H9 (cell line): Measurements from ENCODE around the gene FAR1. TPM values are rescaled to one million over a fixed set of nuclear protein-coding genes. Genes with fewer than 3 reads are reported as not detected.

Experiments used
- DNase-seq: peaks from one replicate; pipeline ENCODE4 v3.0.0-alpha.2; 2017
- H2AFZ ChIP-seq: one replicate; pipeline ENCODE4 v1.6.1; 2013; ENCODE audit warnings: mild to moderate bottlenecking, low read length, control low read depth, moderate library complexity
- H2AK5ac ChIP-seq: 2 replicates; pipeline ENCODE4 v1.6.1; 2013; ENCODE audit warnings: low read length, control low read depth, mixed read lengths; ENCODE audit not compliant: insufficient read length
- H2BK120ac ChIP-seq: one replicate; pipeline ENCODE4 v1.6.1; 2013; ENCODE audit warnings: low read depth, mild to moderate bottlenecking, low read length, control low read depth, inconsistent platforms; ENCODE audit not compliant: poor library complexity, severe bottlenecking
- H2BK12ac ChIP-seq: 2 replicates; pipeline ENCODE4 v1.6.1; 2013; ENCODE audit warnings: low read length, control low read depth, mixed read lengths, low read depth; ENCODE audit not compliant: insufficient read length
- H2BK15ac ChIP-seq: 2 replicates; pipeline ENCODE4 v1.6.1; 2013; ENCODE audit warnings: low read depth, low read length, control low read depth
- H2BK20ac ChIP-seq: one replicate; pipeline ENCODE4 v1.6.1; 2013; ENCODE audit warnings: low read depth, mild to moderate bottlenecking, low read length, control low read depth, inconsistent platforms; ENCODE audit not compliant: poor library complexity, severe bottlenecking
- H2BK5ac ChIP-seq: 2 replicates; pipeline ENCODE4 v1.6.1; 2013; ENCODE audit warnings: low read length, control low read depth, mixed read lengths; ENCODE audit not compliant: insufficient read length
- H3K14ac ChIP-seq: 2 replicates; pipeline ENCODE4 v1.6.1; 2013; ENCODE audit warnings: low read length, control low read depth; ENCODE audit not compliant: insufficient read depth
- H3K18ac ChIP-seq: 2 replicates; pipeline ENCODE4 v1.6.1; 2013; ENCODE audit warnings: low read depth, mild to moderate bottlenecking, mixed read lengths, low read length, control low read depth; ENCODE audit not compliant: insufficient read length
- H3K23ac ChIP-seq: 2 replicates; pipeline ENCODE4 v1.6.1; 2013; ENCODE audit warnings: low read length, control low read depth, mixed read lengths, low read depth; ENCODE audit not compliant: insufficient read length
- H3K23me2 ChIP-seq: 2 replicates; pipeline ENCODE4 v1.6.1; 2013; ENCODE audit warnings: low read depth, mild to moderate bottlenecking, mixed read lengths, low read length, control low read depth; ENCODE audit not compliant: insufficient read length, poor library complexity, severe bottlenecking
- H3K27ac ChIP-seq: 2 replicates; pipeline ENCODE4 v1.5.1; 2013; ENCODE audit warnings: low read length, control low read depth, mixed read lengths, low read depth; ENCODE audit not compliant: insufficient read length
- H3K27me3 ChIP-seq: 2 replicates; pipeline ENCODE4 v1.6.1; 2013; ENCODE audit warnings: low read length, control low read depth, inconsistent platforms; ENCODE audit not compliant: insufficient read depth
- H3K4ac ChIP-seq: 2 replicates; pipeline ENCODE4 v1.6.1; 2013; ENCODE audit warnings: low read depth, mild to moderate bottlenecking, control low read depth, inconsistent platforms, low read length, moderate library complexity
- H3K4me1 ChIP-seq: 2 replicates; pipeline ENCODE4 v1.6.1; 2013; ENCODE audit warnings: low read length, control low read depth, inconsistent platforms; ENCODE audit not compliant: insufficient read depth
- H3K4me2 ChIP-seq: 2 replicates; pipeline ENCODE4 v1.6.1; 2013; ENCODE audit warnings: low read length, control low read depth, mixed read lengths; ENCODE audit not compliant: insufficient read length, insufficient read depth
- H3K56ac ChIP-seq: 2 replicates; pipeline ENCODE4 v1.6.1; 2013; ENCODE audit warnings: low read depth, mild to moderate bottlenecking, mixed read lengths, low read length, control low read depth; ENCODE audit not compliant: insufficient read length
- H3K79me1 ChIP-seq: 2 replicates; pipeline ENCODE4 v1.6.1; 2013; ENCODE audit warnings: low read depth, mild to moderate bottlenecking, moderate library complexity, low read length, control low read depth, inconsistent platforms; ENCODE audit not compliant: insufficient read depth, poor library complexity, severe bottlenecking
- H3K79me2 ChIP-seq: 2 replicates; pipeline ENCODE4 v1.6.1; 2013; ENCODE audit warnings: low read length, control low read depth, inconsistent platforms; ENCODE audit not compliant: insufficient read depth
- H3K9ac ChIP-seq: 2 replicates; pipeline ENCODE4 v1.6.1; 2013; ENCODE audit warnings: low read length, control low read depth, mixed read lengths; ENCODE audit not compliant: insufficient read length; ENCODE audit errors: extremely low read depth
- H3K9me3 ChIP-seq: one replicate; pipeline ENCODE4 v1.6.1; 2013; ENCODE audit warnings: low read depth, low read length, inconsistent platforms; ENCODE audit not compliant: control insufficient read depth
- H3T11ph ChIP-seq: one replicate; pipeline ENCODE4 v1.6.1; 2013; ENCODE audit warnings: mild to moderate bottlenecking, low read length, control low read depth, inconsistent platforms
- H4K20me1 ChIP-seq: one replicate; pipeline ENCODE4 v1.6.1; 2013; ENCODE audit not compliant: control insufficient read depth, insufficient read length, insufficient read depth
- H4K5ac ChIP-seq: 2 replicates; pipeline ENCODE4 v1.6.1; 2013; ENCODE audit warnings: low read depth, mild to moderate bottlenecking, mixed read lengths, low read length, control low read depth; ENCODE audit not compliant: insufficient read length
- H4K8ac ChIP-seq: replicated peaks from 2 replicates; pipeline ENCODE4 v1.6.1; 2013; ENCODE audit warnings: low read length, control low read depth, mixed read lengths, low read depth; ENCODE audit not compliant: insufficient read length
- H4K91ac ChIP-seq: 2 replicates; pipeline ENCODE4 v1.6.1; 2013; ENCODE audit warnings: low read depth, mild to moderate bottlenecking, moderate library complexity, mixed read lengths, low read length, control low read depth; ENCODE audit not compliant: insufficient read length
- H3K27ac Mint-ChIP-seq, 3 experiments: 2 replicates in 2 of 3; 3 replicates in 1 of 3; pipeline ENCODE4 v1.8.0; 2020 to 2021; ENCODE audit warnings: mixed read lengths in 3 of 3, mild to moderate bottlenecking in 1 of 3, moderate library complexity in 1 of 3
- H3K27me3 Mint-ChIP-seq: 2 replicates; pipeline ENCODE4 v1.8.0; 2021; ENCODE audit warnings: low read depth, mild to moderate bottlenecking, moderate library complexity, mixed read lengths
- H3K36me3 Mint-ChIP-seq, 3 experiments: 2 replicates in 2 of 3; 3 replicates in 1 of 3; pipeline ENCODE4 v1.8.0; 2020 to 2021; ENCODE audit warnings: low read depth in 3 of 3, mixed read lengths in 3 of 3; ENCODE audit not compliant: insufficient read depth in 1 of 3
- H3K4me1 Mint-ChIP-seq, 2 experiments: 2 replicates each; pipeline ENCODE4 v1.8.0; 2020; ENCODE audit warnings: mixed read lengths in 2 of 2
- H3K4me3 Mint-ChIP-seq, 2 experiments: 2 replicates in 1 of 2; 3 replicates in 1 of 2; pipeline ENCODE4 v1.8.0; 2020 to 2021; ENCODE audit warnings: mild to moderate bottlenecking in 2 of 2, mixed read lengths in 2 of 2, moderate library complexity in 1 of 2
- H3K9me3 Mint-ChIP-seq, 2 experiments: 2 replicates in 1 of 2; 3 replicates in 1 of 2; pipeline ENCODE4 v1.8.0; 2020; ENCODE audit warnings: mild to moderate bottlenecking in 2 of 2, mixed read lengths in 2 of 2, moderate library complexity in 1 of 2
- CTCF ChIP-seq: fragments of 200-600 bp; sonication (generic); conservative IDR thresholded peaks from 3 replicates; pipeline ENCODE4 v1.8.0; 2021; ENCODE audit warnings: antibody characterized with exemption, mild to moderate bottlenecking
- WGBS: extraction: QIAGEN DNeasy Blood & Tissue Kit; methylation state at CpG from one replicate; pipeline ENCODE4 v1.1.7; 2013; ENCODE audit warnings: missing lambda C conversion rate, low lambda C conversion rate, mixed read lengths; ENCODE audit not compliant: insufficient read length; ENCODE audit errors: extremely low coverage; 5-methylcytosine and 5-hydroxymethylcytosine counted together
- total RNA-seq: library from RNA; stranded (reverse); gene quantifications from 2 replicates; pipeline ENCODE4 v1.2.1, GENCODE V29; 2021

Gene FAR1
- total RNA-seq, 1 experiment from 2014 or later: 72.5 TPM

GRCh38 chr11:13685461-13686108 is 17.1 kb downstream of the FAR1 start:
- no peak for DNase-seq
- Histone ChIP-seq H4K5ac (no peak overlapping the region), H3K23me2 (no peaks in the 10 kb centered on the region), H3K23ac (no peak overlapping the region), H3K14ac (no peak overlapping the region), H3K27me3 (no peaks in the 10 kb centered on the region), H3K9me3 (no peaks in the 10 kb centered on the region), H3T11ph (no peak overlapping the region), H3K9ac (no peak overlapping the region), H3K79me1 (peaks cover 3% of the 10 kb centered on the region), H3K18ac (no peak overlapping the region), H3K4me2 (no peak overlapping the region), H2BK20ac (no peak overlapping the region), H2BK12ac (no peak overlapping the region), H3K4ac (no peak overlapping the region), H2AK5ac (no peak overlapping the region), H3K79me2 (peaks cover 36% of the 10 kb centered on the region; the same call in 1 of the 2 replicates), H3K27ac (no peak overlapping the region), H4K91ac (no peak overlapping the region), H3K4me1 (peaks cover 8% of the 10 kb centered on the region; the same call in 1 of the 2 replicates), H2BK120ac (no peak overlapping the region), H3K56ac (no peak overlapping the region), H2BK15ac (no peak overlapping the region), H4K8ac (no peak overlapping the region), H2AFZ (no peak overlapping the region), H2BK5ac (no peak overlapping the region), H4K20me1 (no peaks in the 10 kb centered on the region)
- no peak overlapping the region for H3K4me3 Mint-ChIP-seq
- no peaks in the 10 kb centered on the region; the same call in 1 of the 2 replicates for H3K27me3 Mint-ChIP-seq
- peaks cover 2 to 11% (median 2%) of the 10 kb centered on the region in 3 experiments; a peak in 5 of 7 replicates for H3K36me3 Mint-ChIP-seq
- H3K4me1 Mint-ChIP-seq: peaks cover 38 to 39% of the 10 kb centered on the region in 2 experiments
- peak overlapping the region in 1 of 3 experiments; percentile 52; a peak in 4 of 7 replicates for H3K27ac Mint-ChIP-seq
- WGBS: no CpG with 5 or more reads among the region's 5 CpGs
- H3K9me3 Mint-ChIP-seq: peaks cover 0 to 4% of the 10 kb centered on the region in 2 experiments; a peak in 1 of 5 replicates
- no peak for TF ChIP-seq CTCF
